Measurements from ENCODE around the gene COG5. TPM values are rescaled to one million over a fixed set of nuclear protein-coding genes. Genes with fewer than 3 reads are reported as not detected.

COG5 gene
- total RNA-seq, 1 donor from 2014 or later = 29.5 TPM

DNA sequence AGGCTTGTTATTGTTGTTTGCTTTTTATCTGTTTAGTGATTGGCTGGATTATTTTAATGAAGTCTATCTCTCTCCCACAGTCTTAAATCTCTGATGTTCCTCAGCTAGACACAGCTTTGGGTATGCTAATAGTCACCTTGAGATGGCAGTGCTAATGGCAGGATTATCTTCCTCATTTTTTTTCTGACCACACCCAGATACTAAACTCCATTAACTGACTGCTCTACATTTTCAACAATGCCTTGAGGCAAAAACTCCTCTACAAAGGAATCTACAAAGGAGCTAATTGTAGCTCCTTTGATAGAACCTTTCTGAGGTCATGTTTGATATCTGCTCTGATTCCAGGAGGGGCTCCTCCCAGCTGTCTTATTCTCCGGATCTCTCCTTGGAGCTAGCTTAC lies 272.3 kb downstream of the COG5 start:
- Mint-ChIP-seq H3K4me3 (ENCODE audit: unreplicated experiment) (no peak overlapping the region), H3K27ac (ENCODE audit: unreplicated experiment) (no peak overlapping the region)
- no peak for TF ChIP-seq CTCF (IDR thresholded peaks at IDR 0.05; ENCODE audit: partially characterized antibody, unreplicated experiment)

DNA sequence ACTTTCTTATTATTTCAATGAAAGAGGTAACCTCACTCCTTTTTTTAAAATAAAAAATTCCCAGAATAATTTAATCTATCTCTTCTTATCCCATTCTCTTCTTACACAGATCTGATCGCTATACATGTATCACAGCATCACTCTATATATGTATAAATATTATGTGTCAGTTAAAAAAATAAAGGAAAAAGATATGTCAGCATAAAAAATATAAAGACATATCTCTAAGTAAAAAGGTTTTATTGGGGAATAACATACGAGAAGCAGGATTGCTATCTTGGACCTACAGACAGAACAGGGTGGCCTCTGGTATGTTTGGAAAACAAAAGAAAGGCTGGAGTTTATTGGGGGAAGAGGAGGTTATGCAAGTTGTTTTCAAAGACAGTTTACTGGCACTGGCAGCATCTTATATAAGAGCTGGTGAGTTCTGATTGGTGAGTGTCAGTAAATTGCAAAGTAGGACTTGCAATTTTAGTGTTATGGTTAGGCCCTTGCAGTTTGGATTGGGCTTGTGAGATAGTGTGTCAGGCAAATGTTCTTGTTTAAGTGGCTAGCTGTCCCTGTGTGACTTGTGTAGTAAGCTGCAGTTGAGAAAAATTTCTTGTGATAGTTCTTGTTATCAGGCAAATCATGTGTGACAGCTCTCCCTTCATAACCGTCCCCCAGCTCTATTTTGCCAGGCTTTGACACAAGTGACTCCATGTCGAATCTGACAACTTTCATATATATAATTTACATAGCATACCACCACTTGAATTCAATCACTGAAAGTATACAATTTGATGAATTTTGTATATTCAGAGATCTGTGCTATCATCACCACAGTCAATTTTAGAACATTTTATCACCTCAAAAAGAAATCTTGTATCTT lies 276.7 kb downstream of the COG5 start:
- no peaks in the 10 kb centered on the region for H3K9me3 Mint-ChIP-seq (ENCODE audit: unreplicated experiment)
- no peaks in the 10 kb centered on the region for H3K27me3 Mint-ChIP-seq (ENCODE audit: unreplicated experiment)
- H3K4me3 Mint-ChIP-seq (ENCODE audit: unreplicated experiment) = no peak overlapping the region
- H3K4me1 Mint-ChIP-seq (ENCODE audit: low read depth, unreplicated experiment) = no peaks in the 10 kb centered on the region
- DNase-seq = no peak
- no peak for TF ChIP-seq CTCF (IDR thresholded peaks at IDR 0.05; ENCODE audit: partially characterized antibody, unreplicated experiment)
- H3K36me3 Mint-ChIP-seq (ENCODE audit: unreplicated experiment) = no peaks in the 10 kb centered on the region
- H3K27ac Mint-ChIP-seq (ENCODE audit: unreplicated experiment) = no peak overlapping the region

More for the DNA sequence above, 272.3 kb downstream of the COG5 start:
- Mint-ChIP-seq H3K9me3 (ENCODE audit: unreplicated experiment) (no peaks in the 10 kb centered on the region), H3K27me3 (ENCODE audit: unreplicated experiment) (no peaks in the 10 kb centered on the region), H3K36me3 (ENCODE audit: unreplicated experiment) (no peaks in the 10 kb centered on the region), H3K4me1 (ENCODE audit: low read depth, unreplicated experiment) (no peaks in the 10 kb centered on the region)
- no peak for DNase-seq

DNA sequence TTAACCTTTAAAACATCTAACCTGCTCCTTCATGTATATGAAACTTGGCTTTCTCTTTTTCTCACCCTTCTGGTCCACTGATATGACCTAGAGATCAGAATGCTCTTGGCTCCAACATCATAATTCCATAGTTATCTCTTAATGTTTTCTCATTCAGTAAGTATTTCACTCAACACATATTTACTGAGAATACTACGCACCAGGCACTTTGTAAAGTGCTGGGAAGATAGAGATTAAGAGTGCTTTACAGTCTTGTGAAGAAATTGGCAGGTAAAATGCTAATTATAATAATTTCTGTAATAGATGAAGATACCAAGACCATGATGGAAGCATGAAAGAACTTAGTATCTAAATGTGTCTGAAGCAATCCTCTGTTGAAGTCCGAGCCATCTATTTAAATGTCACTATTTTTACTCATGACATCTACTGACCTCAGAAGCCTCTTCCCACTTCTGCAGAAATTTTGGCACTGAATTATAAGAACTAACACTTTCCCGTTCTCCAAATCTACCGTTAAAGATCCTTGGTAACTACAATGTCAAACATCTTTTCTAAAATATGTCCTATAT lies 278.7 kb downstream of the COG5 start:
- no peaks in the 10 kb centered on the region for H3K4me1 Mint-ChIP-seq (ENCODE audit: low read depth, unreplicated experiment)
- H3K4me3 Mint-ChIP-seq (ENCODE audit: unreplicated experiment) = no peak overlapping the region
- TF ChIP-seq CTCF (IDR thresholded peaks at IDR 0.05; ENCODE audit: partially characterized antibody, unreplicated experiment) = no peak
- no peak for DNase-seq
- no peak overlapping the region for H3K27ac Mint-ChIP-seq (ENCODE audit: unreplicated experiment)
- H3K9me3 Mint-ChIP-seq (ENCODE audit: unreplicated experiment) = no peaks in the 10 kb centered on the region
- H3K27me3 Mint-ChIP-seq (ENCODE audit: unreplicated experiment) = no peaks in the 10 kb centered on the region
- no peaks in the 10 kb centered on the region for H3K36me3 Mint-ChIP-seq (ENCODE audit: unreplicated experiment)

DNA sequence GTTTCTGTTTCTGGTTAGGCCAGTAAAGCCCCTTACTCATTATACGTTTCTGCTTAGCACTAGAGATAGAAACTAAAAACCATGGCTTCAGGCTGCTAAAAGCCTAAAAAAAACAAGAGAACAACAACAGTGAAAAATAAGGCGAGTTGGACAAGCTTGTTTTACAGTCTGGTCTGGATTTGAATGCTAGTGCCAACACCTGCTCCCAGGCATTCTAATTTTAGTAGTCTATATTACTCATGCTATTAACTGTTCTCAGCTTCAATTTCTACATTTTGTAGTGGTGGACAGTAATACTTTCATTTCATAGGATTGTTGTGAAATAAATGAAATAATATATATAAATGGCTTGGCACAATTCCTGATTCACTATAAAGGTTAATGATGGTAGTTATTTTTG lies 286.4 kb downstream of the COG5 start:
- Mint-ChIP-seq H3K4me3 (ENCODE audit: unreplicated experiment) (no peak overlapping the region), H3K27me3 (ENCODE audit: unreplicated experiment) (no peaks in the 10 kb centered on the region), H3K9me3 (ENCODE audit: unreplicated experiment) (no peaks in the 10 kb centered on the region), H3K4me1 (ENCODE audit: low read depth, unreplicated experiment) (no peaks in the 10 kb centered on the region), H3K36me3 (ENCODE audit: unreplicated experiment) (no peaks in the 10 kb centered on the region), H3K27ac (ENCODE audit: unreplicated experiment) (no peak overlapping the region)
- TF ChIP-seq CTCF (IDR thresholded peaks at IDR 0.05; ENCODE audit: partially characterized antibody, unreplicated experiment) = no peak
- DNase-seq = no peak

DNA sequence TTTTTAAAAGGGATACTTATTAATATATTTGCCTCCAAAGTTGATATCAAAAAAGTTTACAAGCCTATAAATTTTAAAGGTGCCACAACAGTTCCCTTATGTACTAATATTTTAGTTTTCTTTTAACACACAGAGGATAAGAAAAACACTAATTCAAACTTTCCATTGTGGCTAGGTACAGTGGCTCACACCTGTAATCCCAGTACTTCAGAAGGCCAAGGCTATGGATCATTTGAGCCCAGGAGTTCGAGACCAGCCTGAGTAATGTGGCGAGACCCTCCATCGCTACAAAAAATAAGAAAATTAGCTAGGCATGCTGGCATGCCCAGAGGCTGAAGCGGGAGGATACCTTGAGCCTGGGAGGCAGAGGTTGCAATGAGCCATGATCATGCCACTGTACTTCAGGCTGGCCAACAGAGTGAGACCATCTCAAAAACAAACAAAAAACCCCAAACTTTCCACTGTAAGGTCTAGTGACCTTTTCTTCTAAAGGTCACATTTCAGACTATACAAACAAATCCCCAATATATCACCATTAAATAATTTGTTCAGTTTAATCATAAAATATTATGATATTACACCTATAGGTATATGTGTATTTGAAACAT lies 287.4 kb downstream of the COG5 start:
- H3K27ac Mint-ChIP-seq (ENCODE audit: unreplicated experiment) = no peak overlapping the region
- H3K36me3 Mint-ChIP-seq (ENCODE audit: unreplicated experiment) = no peaks in the 10 kb centered on the region
- H3K9me3 Mint-ChIP-seq (ENCODE audit: unreplicated experiment) = no peaks in the 10 kb centered on the region
- no peak for DNase-seq
- no peaks in the 10 kb centered on the region for H3K27me3 Mint-ChIP-seq (ENCODE audit: unreplicated experiment)
- no peak for TF ChIP-seq CTCF (IDR thresholded peaks at IDR 0.05; ENCODE audit: partially characterized antibody, unreplicated experiment)
- H3K4me3 Mint-ChIP-seq (ENCODE audit: unreplicated experiment) = no peak overlapping the region
- H3K4me1 Mint-ChIP-seq (ENCODE audit: low read depth, unreplicated experiment) = no peaks in the 10 kb centered on the region
